Measurements from ENCODE around the gene ARL10. TPM values are rescaled to one million over a fixed set of nuclear protein-coding genes. Genes with fewer than 3 reads are reported as not detected.

Gene ARL10
- total RNA-seq, 1 experiment from 2014 or later: 3.8 TPM

DNA sequence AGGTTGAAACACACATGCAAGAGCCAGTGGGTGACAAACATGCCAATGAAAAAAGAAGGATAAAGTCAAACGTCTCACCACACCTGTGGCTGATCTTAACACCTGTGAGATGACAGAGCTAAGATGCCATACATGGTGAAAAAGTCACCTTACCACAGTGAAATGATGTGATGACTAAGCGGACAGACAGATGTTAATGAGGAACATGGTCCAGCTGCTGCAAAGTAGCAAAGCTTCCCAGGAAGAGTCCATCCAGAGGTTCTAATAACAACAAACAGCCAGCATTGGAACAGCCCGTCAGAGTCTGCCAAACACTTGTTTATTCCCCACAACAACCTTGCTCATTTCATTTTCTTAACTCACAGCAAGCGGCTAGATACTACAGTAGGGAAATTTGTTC is 5.6 kb upstream of the ARL10 start:
- intact Hi-C loops (cut with micrococcal nuclease; ENCODE audit: unreplicated experiment): no loop called here
- Mint-ChIP-seq H3K27me3 (ENCODE audit: unreplicated experiment) (no peaks in the 10 kb centered on the region), H3K9me3 (ENCODE audit: low read depth, unreplicated experiment) (no peaks in the 10 kb centered on the region), H3K4me3 (ENCODE audit: low read depth, unreplicated experiment) (no peak overlapping the region), H3K36me3 (ENCODE audit: insufficient read depth, unreplicated experiment) (peaks cover 20% of the 10 kb centered on the region), H3K27ac (ENCODE audit: unreplicated experiment) (no peak overlapping the region), H3K4me1 (ENCODE audit: low read depth, unreplicated experiment) (no peaks in the 10 kb centered on the region)
- BruUV-seq (replicated peaks): no TSS peak
- CTCF ChIA-PET: interaction anchor here (0.7 kb wide), 1 partner anchor 288 kb away, joined by 3 read pairs; the partner anchor contains the start of gene TSPAN17
- DNase-seq: no peak
- TF ChIP-seq, protein P1, sequence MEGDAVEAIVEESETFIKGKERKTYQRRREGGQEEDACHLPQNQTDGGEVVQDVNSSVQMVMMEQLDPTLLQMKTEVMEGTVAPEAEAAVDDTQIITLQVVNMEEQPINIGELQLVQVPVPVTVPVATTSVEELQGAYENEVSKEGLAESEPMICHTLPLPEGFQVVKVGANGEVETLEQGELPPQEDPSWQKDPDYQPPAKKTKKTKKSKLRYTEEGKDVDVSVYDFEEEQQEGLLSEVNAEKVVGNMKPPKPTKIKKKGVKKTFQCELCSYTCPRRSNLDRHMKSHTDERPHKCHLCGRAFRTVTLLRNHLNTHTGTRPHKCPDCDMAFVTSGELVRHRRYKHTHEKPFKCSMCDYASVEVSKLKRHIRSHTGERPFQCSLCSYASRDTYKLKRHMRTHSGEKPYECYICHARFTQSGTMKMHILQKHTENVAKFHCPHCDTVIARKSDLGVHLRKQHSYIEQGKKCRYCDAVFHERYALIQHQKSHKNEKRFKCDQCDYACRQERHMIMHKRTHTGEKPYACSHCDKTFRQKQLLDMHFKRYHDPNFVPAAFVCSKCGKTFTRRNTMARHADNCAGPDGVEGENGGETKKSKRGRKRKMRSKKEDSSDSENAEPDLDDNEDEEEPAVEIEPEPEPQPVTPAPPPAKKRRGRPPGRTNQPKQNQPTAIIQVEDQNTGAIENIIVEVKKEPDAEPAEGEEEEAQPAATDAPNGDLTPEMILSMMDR (IDR thresholded peaks at IDR 0.05; ENCODE audit: unreplicated experiment): no peak

DNA sequence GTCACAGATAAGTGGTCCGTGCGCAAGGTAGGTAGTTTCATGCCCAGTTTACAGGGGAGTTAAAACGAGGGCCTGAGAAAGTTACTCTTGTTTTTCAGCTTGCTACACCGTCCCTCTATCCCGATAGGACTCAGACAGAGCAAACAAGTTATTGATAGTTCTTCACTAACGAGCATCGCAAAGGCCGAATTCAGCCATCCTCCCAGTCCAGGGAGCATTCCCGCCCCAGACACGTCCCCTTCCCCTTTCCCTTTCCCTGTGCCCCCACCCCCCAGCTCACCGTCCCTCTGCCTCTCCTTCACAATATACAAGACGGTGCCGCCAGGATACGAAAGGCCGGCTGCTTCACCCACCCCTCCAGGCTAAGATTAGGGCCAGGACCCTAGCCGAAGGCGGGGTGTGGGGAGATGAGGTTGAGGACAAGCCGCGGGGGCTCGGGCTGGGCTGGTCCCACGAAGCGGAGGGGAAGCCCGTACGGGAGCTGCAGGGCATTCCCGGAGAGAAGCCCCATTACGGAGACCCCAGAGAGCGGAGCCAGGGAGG is 4.3 kb upstream of the ARL10 start:
- CTCF ChIA-PET: interaction anchor here (0.6 to 0.8 kb wide), 5 partner anchors 12 to 716 kb away, joined by 3 to 4 read pairs (median 3); partner anchors contain the start of genes HIGD2A and NOP16
- H3K27ac Mint-ChIP-seq (ENCODE audit: unreplicated experiment): peak overlapping the region; percentile 80
- TF ChIP-seq, protein P1 (IDR thresholded peaks at IDR 0.05; ENCODE audit: unreplicated experiment): no peak

DNA sequence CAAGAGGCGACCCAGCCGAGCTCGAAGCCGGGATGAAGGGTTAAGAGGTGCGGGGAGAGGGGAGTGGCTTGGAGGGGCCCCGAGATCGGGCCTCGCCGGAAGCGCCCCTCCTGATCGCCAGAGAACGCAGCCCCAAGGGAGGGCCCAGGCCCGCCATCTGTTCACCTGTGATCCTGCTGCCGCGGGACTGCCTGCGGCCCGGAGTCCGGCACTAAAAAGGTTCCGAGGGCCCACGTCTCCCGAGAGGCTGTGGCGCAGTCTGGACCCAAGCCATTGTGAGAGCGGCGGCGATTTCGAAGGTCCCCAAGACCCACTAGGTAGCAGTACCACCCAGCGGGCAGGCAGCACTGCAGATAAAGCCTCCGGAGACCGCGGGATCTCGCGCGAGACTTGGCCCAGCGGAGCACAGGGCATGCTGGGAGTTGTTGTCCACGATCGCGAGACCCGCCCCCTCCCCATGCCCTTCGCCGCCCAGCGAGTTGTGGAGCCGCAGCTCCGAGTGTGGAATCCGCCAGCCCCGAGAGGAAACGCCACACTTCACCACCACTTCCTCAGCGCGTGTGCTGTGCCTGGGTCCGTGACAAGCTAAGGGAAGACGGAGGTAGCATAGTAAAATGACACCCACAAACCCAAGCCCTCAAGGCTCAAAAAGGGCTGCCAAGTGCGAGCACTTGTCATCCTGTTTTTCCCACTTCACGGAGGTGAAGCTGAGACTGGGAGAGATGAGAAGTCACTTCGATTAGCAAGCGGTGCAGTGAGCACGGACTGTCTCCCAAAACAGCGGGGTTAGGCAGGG is 3.7 kb upstream of the ARL10 start, which contains the start of gene KIAA1191:
KIAA1191 (minus strand) TSS at position 328 of the 796 bp plus-strand sequence. CDS start 2,256 bp downstream, outside the sequence.
- peaks cover 28% of the 10 kb centered on the region for H3K36me3 Mint-ChIP-seq (ENCODE audit: insufficient read depth, unreplicated experiment)
- H3K27ac Mint-ChIP-seq (ENCODE audit: unreplicated experiment): peak within 1 kb of the TSS; percentile 80
- CTCF ChIA-PET: interaction anchor here (0.6 to 0.9 kb wide), 5 partner anchors 9 to 717 kb away, joined by 3 to 4 read pairs (median 3); partner anchors contain the start of genes HIGD2A and NOP16
- no peaks in the 10 kb centered on the region for H3K27me3 Mint-ChIP-seq (ENCODE audit: unreplicated experiment)
- peak within 1 kb of the TSS; percentile 99 for H3K4me3 Mint-ChIP-seq (ENCODE audit: low read depth, unreplicated experiment)
- TF ChIP-seq, protein P1 (IDR thresholded peaks at IDR 0.05; ENCODE audit: unreplicated experiment): no peak
- intact Hi-C loops (cut with micrococcal nuclease; ENCODE audit: unreplicated experiment): no loop called here
- no peaks in the 10 kb centered on the region for H3K4me1 Mint-ChIP-seq (ENCODE audit: low read depth, unreplicated experiment)
- no TSS peak for BruUV-seq (replicated peaks)
- peak; percentile 95 for DNase-seq
- H3K9me3 Mint-ChIP-seq (ENCODE audit: low read depth, unreplicated experiment): no peaks in the 10 kb centered on the region

More for the DNA sequence above, 4.3 kb upstream of the ARL10 start:
- Mint-ChIP-seq H3K4me3 (ENCODE audit: low read depth, unreplicated experiment) (peak overlapping the region; percentile 99), H3K36me3 (ENCODE audit: insufficient read depth, unreplicated experiment) (peaks cover 24% of the 10 kb centered on the region), H3K27me3 (ENCODE audit: unreplicated experiment) (no peaks in the 10 kb centered on the region), H3K4me1 (ENCODE audit: low read depth, unreplicated experiment) (no peaks in the 10 kb centered on the region), H3K9me3 (ENCODE audit: low read depth, unreplicated experiment) (no peaks in the 10 kb centered on the region)
- peak; percentile 27 for DNase-seq
- BruUV-seq (replicated peaks): TSS peak; percentile 47
- intact Hi-C loops (cut with micrococcal nuclease; ENCODE audit: unreplicated experiment): no loop called here

GRCh38 chr5:176362233-176362490 is 3.1 kb upstream of the ARL10 start:
- peaks cover 29% of the 10 kb centered on the region for H3K36me3 Mint-ChIP-seq (ENCODE audit: insufficient read depth, unreplicated experiment)
- H3K9me3 Mint-ChIP-seq (ENCODE audit: low read depth, unreplicated experiment): no peaks in the 10 kb centered on the region
- DNase-seq: no peak
- peak overlapping the region; percentile 99 for H3K4me3 Mint-ChIP-seq (ENCODE audit: low read depth, unreplicated experiment)
- no peaks in the 10 kb centered on the region for H3K4me1 Mint-ChIP-seq (ENCODE audit: low read depth, unreplicated experiment)
- intact Hi-C loops (cut with micrococcal nuclease; ENCODE audit: unreplicated experiment): no loop called here
- peaks cover 3% of the 10 kb centered on the region for H3K27me3 Mint-ChIP-seq (ENCODE audit: unreplicated experiment)
- peak overlapping the region; percentile 80 for H3K27ac Mint-ChIP-seq (ENCODE audit: unreplicated experiment)
- no TSS peak for BruUV-seq (replicated peaks)
- TF ChIP-seq, protein P1 (IDR thresholded peaks at IDR 0.05; ENCODE audit: unreplicated experiment): no peak
- CTCF ChIA-PET: interaction anchor here (0.9 kb wide), 1 partner anchor 10 kb away, joined by 3 read pairs; no protein-coding TSS in a partner anchor
